ENCODE results near the gene DIAPH3.

DNA sequence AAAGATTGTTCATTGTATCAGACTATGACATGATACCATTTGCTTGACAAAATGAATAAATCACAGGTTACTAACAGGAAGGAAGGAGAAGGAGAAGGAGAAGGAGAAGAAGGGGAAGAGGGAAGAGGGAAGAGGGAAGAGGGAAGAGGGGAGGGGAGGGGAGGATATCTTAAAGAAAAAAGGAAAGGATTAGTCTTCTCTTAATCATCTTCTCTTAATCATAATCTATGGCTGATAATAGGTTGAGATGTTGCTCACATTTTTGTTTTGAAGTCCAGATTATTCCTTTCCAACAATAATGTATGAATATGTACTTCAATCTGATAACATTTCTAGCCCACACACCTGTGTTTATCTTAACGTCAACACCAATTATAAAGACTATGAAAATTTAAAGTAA is 25.1 kb downstream of the DIAPH3 start:
- TF ChIP-seq, protein P1, sequence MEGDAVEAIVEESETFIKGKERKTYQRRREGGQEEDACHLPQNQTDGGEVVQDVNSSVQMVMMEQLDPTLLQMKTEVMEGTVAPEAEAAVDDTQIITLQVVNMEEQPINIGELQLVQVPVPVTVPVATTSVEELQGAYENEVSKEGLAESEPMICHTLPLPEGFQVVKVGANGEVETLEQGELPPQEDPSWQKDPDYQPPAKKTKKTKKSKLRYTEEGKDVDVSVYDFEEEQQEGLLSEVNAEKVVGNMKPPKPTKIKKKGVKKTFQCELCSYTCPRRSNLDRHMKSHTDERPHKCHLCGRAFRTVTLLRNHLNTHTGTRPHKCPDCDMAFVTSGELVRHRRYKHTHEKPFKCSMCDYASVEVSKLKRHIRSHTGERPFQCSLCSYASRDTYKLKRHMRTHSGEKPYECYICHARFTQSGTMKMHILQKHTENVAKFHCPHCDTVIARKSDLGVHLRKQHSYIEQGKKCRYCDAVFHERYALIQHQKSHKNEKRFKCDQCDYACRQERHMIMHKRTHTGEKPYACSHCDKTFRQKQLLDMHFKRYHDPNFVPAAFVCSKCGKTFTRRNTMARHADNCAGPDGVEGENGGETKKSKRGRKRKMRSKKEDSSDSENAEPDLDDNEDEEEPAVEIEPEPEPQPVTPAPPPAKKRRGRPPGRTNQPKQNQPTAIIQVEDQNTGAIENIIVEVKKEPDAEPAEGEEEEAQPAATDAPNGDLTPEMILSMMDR (IDR thresholded peaks at IDR 0.05) = no peak
- no peak for TF ChIP-seq POLR2A (IDR thresholded peaks at IDR 0.05)
